ENCODE results near the gene PNLIPRP3. TPM values are rescaled to one million over a fixed set of nuclear protein-coding genes. Genes with fewer than 3 reads are reported as not detected.

The PNLIPRP3 gene
- total RNA-seq, 1 donor from 2014 or later, result not detected

- POLR2A ChIA-PET, result no interaction called here
- CTCF ChIA-PET, result no interaction called here
- ATAC-seq (ENCODE audit: low read depth), result no peak
- no peak overlapping the region for H3K4me3 Mint-ChIP-seq
- peaks cover 4% of the 10 kb centered on the region for H3K9me3 Mint-ChIP-seq
- TF ChIP-seq, protein P1, sequence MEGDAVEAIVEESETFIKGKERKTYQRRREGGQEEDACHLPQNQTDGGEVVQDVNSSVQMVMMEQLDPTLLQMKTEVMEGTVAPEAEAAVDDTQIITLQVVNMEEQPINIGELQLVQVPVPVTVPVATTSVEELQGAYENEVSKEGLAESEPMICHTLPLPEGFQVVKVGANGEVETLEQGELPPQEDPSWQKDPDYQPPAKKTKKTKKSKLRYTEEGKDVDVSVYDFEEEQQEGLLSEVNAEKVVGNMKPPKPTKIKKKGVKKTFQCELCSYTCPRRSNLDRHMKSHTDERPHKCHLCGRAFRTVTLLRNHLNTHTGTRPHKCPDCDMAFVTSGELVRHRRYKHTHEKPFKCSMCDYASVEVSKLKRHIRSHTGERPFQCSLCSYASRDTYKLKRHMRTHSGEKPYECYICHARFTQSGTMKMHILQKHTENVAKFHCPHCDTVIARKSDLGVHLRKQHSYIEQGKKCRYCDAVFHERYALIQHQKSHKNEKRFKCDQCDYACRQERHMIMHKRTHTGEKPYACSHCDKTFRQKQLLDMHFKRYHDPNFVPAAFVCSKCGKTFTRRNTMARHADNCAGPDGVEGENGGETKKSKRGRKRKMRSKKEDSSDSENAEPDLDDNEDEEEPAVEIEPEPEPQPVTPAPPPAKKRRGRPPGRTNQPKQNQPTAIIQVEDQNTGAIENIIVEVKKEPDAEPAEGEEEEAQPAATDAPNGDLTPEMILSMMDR (IDR thresholded peaks at IDR 0.05), result no peak
- no peak overlapping the region for H3K27ac Mint-ChIP-seq
- intact Hi-C loops (cut with micrococcal nuclease), result no loop called here
- H3K36me3 Mint-ChIP-seq (ENCODE audit: low read depth), result no peaks in the 10 kb centered on the region
- DNase-seq, result no peak
- H3K4me1 Mint-ChIP-seq, result no peaks in the 10 kb centered on the region
- H3K27me3 Mint-ChIP-seq, result no peaks in the 10 kb centered on the region
Measured at GRCh38 chr10:116470071-116470470, 42.4 kb downstream of the PNLIPRP3 start.

DNA sequence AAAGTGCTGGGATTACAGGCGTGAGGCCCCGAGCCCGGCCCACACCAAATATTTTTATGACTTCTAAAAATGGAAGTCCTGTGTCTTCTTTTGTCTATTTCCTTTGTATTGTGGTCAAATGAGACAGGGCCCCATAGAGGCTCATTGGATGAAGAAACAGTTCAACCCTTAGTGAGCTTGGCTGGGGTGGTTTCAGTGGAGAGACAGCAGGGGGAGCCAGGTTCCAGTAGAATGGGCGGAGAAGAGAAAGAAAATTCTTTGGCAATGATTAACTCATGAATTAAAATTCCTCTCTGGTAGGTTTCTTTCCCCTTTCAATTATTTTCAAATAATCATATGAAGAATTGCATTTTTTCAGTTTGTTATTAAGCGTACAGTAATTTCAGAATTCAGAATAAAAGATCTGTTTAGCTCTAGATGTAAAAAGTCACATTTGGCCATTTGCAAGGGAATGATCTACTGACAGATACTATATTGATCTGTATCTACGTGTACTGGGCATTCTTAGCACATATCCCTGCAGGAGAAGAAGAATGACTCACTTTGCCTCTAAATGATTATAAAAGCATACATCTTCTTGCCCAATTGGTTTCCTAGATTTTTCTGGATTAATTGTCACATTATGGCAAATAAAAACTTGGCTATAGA is 43.2 kb downstream of the PNLIPRP3 start:
- ChIA-PET CTCF (no interaction called here), POLR2A (no interaction called here)
- Mint-ChIP-seq H3K4me3 (no peak overlapping the region), H3K9me3 (peaks cover 4% of the 10 kb centered on the region), H3K27ac (no peak overlapping the region), H3K36me3 (ENCODE audit: low read depth) (no peaks in the 10 kb centered on the region), H3K4me1 (no peaks in the 10 kb centered on the region), H3K27me3 (no peaks in the 10 kb centered on the region)
- intact Hi-C loops (cut with micrococcal nuclease), result no loop called here
- no peak for DNase-seq
- ATAC-seq (ENCODE audit: low read depth), result no peak
- TF ChIP-seq, protein P1 (IDR thresholded peaks at IDR 0.05), result no peak

DNA sequence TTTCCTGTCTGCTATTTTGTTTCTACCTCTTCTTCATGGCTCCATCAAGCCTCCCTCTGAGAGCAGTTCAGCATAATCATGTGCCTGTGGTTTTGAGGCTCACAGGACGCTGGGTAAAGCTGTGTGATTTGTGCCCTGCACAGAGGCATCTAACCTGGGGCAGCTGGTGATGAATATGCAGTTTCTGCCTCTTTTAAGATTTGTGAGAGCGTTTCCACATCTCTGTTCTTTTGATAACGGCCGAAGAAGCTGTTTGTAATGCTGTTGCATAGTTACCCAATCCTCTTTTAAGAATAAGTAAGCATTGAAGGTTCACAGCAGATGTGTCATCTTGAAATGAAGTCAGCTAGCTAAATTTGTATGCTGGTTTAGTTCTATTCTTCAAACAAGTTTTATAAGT is 45.2 kb downstream of the PNLIPRP3 start:
- ChIA-PET POLR2A (no interaction called here), CTCF (no interaction called here)
- intact Hi-C loops (cut with micrococcal nuclease), result no loop called here

GRCh38 chr10:116475866-116476265 is 48.2 kb downstream of the PNLIPRP3 start:
- Mint-ChIP-seq H3K27ac (no peak overlapping the region), H3K27me3 (no peaks in the 10 kb centered on the region), H3K4me1 (no peaks in the 10 kb centered on the region), H3K36me3 (ENCODE audit: low read depth) (no peaks in the 10 kb centered on the region), H3K4me3 (no peak overlapping the region), H3K9me3 (peaks cover 4% of the 10 kb centered on the region)
- TF ChIP-seq, protein P1 (IDR thresholded peaks at IDR 0.05), result no peak
- no peak for DNase-seq
- intact Hi-C loops (cut with micrococcal nuclease), result no loop called here
- ChIA-PET CTCF (no interaction called here), POLR2A (no interaction called here)
- ATAC-seq (ENCODE audit: low read depth), result no peak

More for the DNA sequence above, 45.2 kb downstream of the PNLIPRP3 start:
- H3K9me3 Mint-ChIP-seq, result peaks cover 4% of the 10 kb centered on the region
- DNase-seq, result no peak
- H3K4me1 Mint-ChIP-seq, result no peaks in the 10 kb centered on the region
- H3K27ac Mint-ChIP-seq, result no peak overlapping the region
- TF ChIP-seq, protein P1 (IDR thresholded peaks at IDR 0.05), result no peak
- H3K4me3 Mint-ChIP-seq, result no peak overlapping the region
- no peaks in the 10 kb centered on the region for H3K27me3 Mint-ChIP-seq
- ATAC-seq (ENCODE audit: low read depth), result no peak
- H3K36me3 Mint-ChIP-seq (ENCODE audit: low read depth), result no peaks in the 10 kb centered on the region

- peaks cover 4% of the 10 kb centered on the region for H3K9me3 Mint-ChIP-seq
- H3K4me1 Mint-ChIP-seq, result no peaks in the 10 kb centered on the region
- ATAC-seq (ENCODE audit: low read depth), result no peak
- CTCF ChIA-PET, result no interaction called here
- H3K4me3 Mint-ChIP-seq, result no peak overlapping the region
- H3K27me3 Mint-ChIP-seq, result no peaks in the 10 kb centered on the region
- POLR2A ChIA-PET, result no interaction called here
- H3K27ac Mint-ChIP-seq, result no peak overlapping the region
- no peak for DNase-seq
- intact Hi-C loops (cut with micrococcal nuclease), result no loop called here
- H3K36me3 Mint-ChIP-seq (ENCODE audit: low read depth), result no peaks in the 10 kb centered on the region
- TF ChIP-seq, protein P1 (IDR thresholded peaks at IDR 0.05), result no peak
Measured at GRCh38 chr10:116476461-116476860, 48.8 kb downstream of the PNLIPRP3 start.

All from activated B cell treated with CpG ODN at 0.5 μM for 24 hours (primary cell).